GM18526 (cell line): ENCODE measurements around the gene UBAC1.

Experiments
- POLR2A ChIP-seq: IDR thresholded peaks from 3 replicates; pipeline ENCODE4 v1.6.1; 2011; ENCODE audit not compliant: insufficient read length; ENCODE audit errors: extremely low read depth

UBAC1 gene

GRCh38 chr9:135907006-135907430 is 54.2 kb downstream of the UBAC1 start:
- no peak for TF ChIP-seq POLR2A

- TF ChIP-seq POLR2A, result no peak
Measured at GRCh38 chr9:135906291-135907005, 54.7 kb downstream of the UBAC1 start.

GRCh38 chr9:135905380-135906258 is 55.6 kb downstream of the UBAC1 start:
- no peak for TF ChIP-seq POLR2A

GRCh38 chr9:135903786-135904520 is 57.2 kb downstream of the UBAC1 start:
- no peak for TF ChIP-seq POLR2A

GRCh38 chr9:135903358-135903656 is 57.9 kb downstream of the UBAC1 start:
- TF ChIP-seq POLR2A, result no peak

GRCh38 chr9:135902655-135903357 is 58.4 kb downstream of the UBAC1 start:
- TF ChIP-seq POLR2A, result no peak

- no peak for TF ChIP-seq POLR2A
Measured at GRCh38 chr9:135901826-135902225, 59.3 kb downstream of the UBAC1 start.

- no peak for TF ChIP-seq POLR2A
Measured at GRCh38 chr9:135901031-135901758, 60.0 kb downstream of the UBAC1 start.

GRCh38 chr9:135898634-135899407 is 62.4 kb downstream of the UBAC1 start:
- TF ChIP-seq POLR2A, result no peak

- no peak for TF ChIP-seq POLR2A
Measured at GRCh38 chr9:135896626-135897025, 64.5 kb downstream of the UBAC1 start.

GRCh38 chr9:135896205-135896604 is 65.0 kb downstream of the UBAC1 start:
- TF ChIP-seq POLR2A, result no peak

- no peak for TF ChIP-seq POLR2A
Measured at GRCh38 chr9:135895202-135895848, 65.8 kb downstream of the UBAC1 start.

- no peak for TF ChIP-seq POLR2A
Measured at GRCh38 chr9:135893104-135893503, 68.1 kb downstream of the UBAC1 start.

GRCh38 chr9:135891027-135891631 is 70.0 kb downstream of the UBAC1 start:
- no peak for TF ChIP-seq POLR2A
